ENCODE results near the gene C12orf75.
A peak's percentile ranks its signal among the peaks of the same experiment; 100 is the strongest.
"Not testable (repeated sequence)": the region's sequence is repeated elsewhere in the genome, so short reads cannot be mapped to it uniquely, and the experiment has no call there.

C12orf75 gene

DNA sequence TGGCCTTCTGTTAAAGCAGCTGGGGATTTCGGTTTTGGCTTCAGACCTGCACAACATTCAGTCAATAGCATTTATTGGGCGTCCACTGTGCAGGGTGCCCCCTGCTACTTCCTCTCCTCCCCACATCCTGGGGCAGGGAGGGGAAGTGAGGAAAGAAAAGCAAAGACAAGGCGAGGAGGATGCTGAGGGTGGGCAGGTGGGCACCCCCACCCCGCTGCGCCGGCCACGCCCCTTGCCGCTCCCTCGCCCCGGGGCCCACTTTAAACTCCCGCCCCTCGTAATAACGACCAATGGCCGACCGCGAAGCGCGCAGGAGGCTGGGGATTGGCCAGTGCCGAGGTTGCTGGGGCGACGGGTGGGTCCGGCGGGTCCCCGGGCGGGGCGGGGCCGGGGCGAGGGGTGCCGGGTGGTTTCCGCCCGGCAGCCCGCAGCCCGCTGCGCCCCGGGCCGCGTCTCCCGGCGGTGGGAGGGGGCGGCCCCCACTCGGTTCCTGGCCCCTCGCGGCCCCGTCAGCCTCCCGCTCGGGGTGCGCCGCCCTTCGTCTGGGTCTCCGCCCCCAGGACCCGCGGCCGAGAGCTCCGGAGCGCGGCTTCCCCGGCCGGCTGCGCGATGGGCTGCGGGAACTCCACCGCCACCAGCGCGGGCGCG lies at the start of gene C12orf75:
Gene C12orf75 (plus strand): TSS at position 409 of the 648 bp plus-strand sequence. CDS start 201 bp downstream, at position 610.
- peak in 1 of 2 experiments; percentile 42 for DNase-seq

DNA sequence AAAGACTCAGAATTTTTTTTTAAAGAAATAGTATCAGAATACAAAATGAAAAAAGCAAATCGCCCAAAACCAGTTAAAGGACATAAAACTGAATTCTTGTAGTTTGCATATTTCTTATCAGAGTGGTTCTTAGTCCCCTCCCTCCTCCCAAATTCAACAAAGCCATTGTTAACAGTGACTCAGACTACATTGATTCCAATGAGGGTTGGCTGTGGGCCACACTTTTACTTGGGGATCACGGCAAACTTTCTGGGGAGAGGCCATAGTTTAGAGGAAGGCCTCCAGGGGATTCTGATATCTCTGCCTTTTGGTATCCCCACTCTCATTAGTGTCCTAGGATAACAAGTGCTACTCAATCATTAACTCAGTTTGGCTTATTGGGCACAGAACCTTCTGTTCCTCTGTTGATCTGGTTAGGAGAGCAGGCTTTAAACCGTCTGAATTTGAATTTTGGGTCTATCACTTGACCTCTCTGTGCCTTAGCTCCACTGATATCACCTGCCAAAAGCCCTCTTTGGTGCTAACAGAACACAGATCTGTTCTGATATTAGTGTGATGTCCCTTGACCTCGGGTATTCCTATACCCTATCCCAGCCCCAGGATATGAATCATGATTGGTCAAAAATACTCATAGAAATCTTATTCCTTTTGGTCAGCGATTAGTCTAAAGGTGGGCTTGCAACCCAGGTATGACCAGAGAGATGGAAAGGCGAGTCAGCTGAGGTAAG lies 49.4 kb upstream of the C12orf75 start:
- DNase-seq, result no peak

DNA sequence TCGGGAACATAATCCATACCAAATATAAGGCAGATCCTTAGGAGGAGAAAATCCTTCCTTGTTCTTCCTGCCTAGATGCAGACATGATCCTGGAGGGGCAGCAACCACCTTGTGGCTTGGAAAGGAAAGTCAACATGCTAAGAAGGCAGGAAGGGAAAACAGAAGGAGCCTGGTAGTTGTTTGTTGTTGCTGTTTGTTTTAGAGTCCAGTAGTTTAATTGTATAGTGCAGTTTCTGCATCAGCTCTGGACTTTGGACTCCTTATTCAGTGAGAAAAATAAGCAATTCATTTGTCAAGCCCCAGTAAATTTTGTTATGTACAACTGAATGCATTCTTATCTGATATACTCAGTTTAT lies 48.8 kb upstream of the C12orf75 start:
- DNase-seq, result no peak

DNA sequence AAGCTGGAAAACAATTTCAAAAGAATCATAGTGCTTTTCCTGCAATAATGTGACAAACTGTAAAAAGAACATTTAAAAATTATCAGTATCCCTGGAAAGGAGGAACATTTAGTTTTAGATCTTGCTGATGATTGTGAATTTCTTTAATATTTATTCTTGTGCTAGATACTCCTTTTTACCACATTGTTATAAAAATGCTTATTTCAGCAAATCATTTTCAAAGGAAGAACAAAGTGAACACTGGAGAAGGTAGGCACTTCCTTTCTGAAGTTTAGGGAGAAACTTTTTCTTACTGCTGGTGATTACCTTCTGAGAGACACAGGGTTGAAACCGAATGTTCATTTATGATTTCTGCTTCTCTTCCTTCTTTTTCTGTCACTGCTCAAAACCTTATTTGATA lies 45.1 kb upstream of the C12orf75 start:
- no peak for DNase-seq

DNA sequence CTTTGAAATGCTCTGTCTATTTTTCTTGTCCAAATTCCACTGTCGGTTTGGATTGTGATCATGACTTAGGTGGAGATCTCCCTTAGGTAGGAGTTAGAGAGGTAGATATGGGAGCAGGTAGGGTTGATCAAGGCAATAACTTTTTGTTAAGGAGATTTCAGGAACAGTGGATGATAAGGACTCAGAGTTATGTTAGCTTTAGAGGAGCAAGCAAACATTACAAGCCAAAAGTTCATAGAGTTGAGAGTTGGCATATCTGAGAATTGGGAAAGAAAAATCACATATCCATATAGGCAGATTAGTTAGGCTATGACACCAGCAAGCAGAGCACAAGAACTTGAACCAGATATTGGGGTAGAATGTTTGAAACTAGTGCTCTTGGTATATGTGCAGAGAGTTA lies 43.1 kb upstream of the C12orf75 start:
- no peak for DNase-seq

DNA sequence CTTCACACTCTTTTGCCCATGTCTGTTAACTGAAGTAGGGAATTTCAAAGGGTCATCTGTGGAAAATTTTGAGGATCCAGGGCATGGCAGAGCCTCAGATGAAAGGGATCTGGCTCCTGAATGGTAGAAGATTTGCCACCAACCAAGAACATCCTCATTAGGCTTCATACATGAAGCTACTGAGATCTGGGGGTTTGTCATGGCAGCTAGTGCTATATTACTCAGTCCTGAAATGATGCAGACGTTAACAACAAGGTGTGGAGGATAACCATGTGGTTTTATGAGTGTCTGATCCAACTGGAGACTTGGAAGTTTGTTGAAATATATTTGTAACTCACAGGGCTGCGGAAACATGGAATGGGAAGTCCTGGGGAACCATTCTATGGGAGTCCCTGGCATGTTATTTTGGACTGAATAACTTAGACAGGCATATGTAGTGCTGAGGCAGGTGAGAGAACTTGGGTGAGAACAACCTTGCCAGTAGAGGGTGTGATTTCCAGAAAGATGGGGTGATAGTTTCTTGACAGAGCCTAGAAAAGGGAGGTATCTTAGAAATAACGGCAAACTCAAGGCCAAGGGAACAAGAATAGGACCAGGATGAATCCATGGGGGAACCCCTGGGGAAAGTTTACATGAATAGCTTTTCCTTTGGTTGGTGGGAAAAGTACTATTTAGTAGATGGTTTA lies 42.0 kb upstream of the C12orf75 start:
- no peak for DNase-seq

DNA sequence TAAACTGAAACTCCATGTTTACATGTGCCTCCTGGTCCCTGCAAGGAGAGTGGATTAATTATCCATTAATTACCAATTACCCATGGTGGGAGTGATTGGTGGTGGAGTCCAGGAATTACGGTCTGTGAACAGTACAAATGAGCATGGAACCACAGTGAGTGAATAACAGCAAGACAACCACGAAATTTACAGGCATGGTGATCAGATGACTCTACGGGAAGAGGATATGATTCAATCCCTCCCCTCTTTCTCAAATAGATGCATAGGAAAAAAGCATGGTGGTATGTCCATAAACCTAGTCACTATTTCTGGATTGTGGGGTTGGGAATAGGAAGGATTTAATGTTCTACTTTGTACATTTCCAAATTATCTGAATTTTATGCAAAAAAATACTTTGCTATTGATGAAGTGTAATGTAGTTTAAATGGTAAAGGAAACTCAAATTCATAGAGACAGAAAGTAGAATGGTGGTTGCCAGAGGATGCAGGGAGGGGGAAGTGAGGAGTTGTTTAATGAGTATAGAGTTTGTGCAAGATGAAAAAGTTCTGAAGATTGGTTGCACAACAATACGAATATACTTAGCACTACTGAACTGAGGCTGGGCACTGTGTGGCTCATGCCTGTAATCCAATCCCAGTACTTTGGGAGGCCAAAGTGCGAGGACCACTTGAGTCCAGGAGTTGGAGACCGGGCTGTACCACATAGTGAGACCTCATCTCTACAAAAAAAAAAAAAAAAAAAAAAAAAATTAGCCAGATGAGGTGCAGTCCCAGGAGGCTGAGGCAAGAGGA lies 41.2 kb upstream of the C12orf75 start:
- no peak for DNase-seq

DNA sequence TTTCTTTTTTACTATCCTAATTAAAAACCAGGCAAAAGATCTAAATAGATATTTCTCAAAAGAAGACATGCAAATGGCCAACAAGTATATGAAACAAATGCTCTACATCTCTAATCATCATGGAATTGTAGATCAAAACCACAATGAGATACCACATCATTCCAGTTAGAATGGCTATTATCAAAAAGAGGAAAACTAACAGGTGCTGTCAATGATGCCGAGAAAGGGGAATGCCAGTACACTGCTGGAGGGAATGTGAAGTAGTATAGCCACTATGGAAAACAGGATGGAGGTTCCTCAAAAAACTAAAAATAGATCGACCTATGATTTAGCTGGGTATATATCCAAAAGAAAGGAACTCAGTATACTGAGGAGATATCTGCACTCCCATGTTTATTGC lies 39.0 kb upstream of the C12orf75 start:
- DNase-seq, result no peak

DNA sequence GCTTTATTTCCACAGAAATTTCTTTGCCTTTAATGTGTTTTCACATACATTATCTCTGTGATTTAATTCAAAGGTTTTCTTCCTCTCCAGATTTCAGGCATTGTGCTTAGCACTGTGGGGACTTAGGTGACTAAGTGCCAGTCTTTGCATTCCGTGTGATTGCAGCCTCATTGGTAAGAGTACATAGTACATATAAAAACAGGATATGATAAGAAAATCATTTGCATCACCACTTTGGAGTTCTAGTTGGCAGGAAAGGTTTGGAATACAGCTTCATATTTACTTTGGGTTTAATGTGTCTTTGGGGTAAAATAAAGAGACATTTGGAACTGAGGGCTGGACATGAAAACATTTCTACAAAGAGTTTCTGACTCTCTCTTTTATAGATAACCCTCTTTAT lies 37.8 kb upstream of the C12orf75 start:
- no peak for DNase-seq

DNA sequence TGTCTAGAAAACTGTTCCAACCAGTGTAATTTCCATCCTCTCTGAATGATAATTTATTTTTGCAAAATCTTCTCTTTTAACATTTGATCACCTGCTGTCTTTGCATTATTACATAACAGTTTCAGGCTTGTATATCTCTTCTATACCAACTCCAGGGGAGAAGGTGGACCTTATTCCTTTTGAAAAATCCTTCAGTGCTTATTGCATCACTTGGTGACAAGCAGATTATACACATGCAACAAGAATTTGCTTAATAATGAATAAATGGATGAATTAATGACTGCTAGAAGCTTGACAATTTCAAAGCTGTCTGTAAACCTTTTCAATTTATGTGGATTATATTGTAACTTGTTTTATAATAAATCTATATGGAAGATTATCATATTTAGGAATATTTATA lies 37.3 kb upstream of the C12orf75 start:
- no peak for DNase-seq

DNA sequence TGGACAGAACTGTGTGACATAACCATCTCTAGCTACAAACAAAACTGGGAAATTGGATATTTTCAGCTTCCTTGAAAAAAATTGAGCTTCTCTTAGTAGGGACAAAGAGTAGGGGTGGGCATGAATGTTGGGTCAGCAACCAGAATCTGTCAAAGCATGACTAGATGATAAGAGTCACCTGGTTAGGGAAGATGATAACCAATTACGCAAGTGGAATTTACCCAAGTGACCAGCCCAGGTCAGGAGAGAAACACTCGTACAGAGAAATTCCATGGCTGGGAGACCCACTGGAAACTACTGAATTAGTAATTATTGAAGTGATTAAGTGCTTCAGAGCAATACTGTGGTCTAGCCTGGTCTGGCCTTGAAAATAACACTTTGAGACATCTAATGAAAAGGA lies 36.3 kb upstream of the C12orf75 start:
- no peak for DNase-seq

DNA sequence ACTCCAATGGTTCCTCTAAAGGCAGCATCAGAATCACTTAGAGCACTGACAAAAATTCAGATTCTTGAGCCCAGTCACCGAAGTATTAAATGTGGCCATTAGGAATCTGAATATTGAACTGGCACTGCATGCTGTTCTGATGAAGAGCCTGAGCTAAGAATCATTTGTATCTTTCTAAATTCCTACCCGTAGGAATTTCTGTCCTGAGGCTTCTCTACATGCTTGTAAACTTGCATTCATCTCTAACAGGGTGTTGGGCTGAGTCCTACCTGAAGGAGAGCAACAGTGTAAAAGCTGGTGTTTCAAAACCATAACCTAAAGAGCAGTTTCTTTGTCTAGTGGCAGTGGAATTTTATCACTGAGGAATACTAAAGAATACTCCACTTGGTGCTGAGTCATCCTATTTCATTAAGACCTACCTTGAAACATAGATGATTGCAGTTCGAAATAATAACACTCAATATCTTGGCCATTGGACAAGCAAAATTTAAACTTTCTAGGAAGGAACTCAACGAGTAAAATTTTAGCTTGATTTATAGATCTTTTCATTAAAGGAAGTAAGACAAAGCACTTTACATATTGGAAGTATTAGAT lies 35.5 kb upstream of the C12orf75 start:
- no peak for DNase-seq

DNA sequence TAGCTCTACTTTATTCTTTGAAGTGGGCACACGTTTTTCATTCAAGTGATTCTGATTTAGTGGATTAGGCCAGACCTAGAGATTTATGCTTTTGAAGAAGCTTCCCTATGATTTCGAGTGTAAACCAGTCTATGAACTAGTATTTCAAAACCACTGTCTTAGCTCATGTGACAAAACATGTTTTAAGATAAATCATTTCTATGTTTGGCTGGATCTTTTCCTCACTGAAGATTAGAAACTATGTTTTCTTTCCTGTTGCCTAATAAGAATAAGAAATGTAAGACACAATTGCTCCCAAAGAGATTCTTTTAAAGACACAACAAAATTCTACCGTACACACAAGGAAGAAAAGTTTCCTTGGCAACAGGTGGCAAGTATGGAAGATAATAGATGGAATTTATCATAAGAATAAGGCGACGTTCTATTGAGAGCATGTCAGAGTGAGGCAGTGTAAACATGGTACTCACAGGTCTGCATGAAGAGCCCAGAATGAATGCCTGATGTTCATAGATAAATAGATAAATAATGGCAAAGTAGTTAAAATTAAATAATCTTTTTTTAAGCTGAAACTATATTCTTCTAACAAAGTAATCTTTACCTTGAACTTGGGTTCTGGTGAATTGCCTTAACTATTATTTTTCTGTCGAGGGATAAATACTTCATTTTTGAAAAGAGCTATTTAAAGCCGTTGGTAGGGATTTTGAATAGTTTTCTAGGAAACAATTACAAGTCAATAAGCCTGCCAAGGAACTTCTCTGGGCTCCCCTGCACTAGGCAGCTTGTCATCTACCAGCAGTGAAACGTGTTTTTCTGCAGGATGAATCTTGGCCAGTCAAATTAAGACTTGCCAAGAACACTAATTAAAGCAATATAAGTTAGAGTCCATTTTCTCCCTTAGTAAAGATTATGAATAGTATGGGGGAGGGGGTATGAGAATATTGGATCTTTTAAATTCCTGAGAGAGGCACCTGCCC lies 34.1 kb upstream of the C12orf75 start:
- DNase-seq, result no peak

DNA sequence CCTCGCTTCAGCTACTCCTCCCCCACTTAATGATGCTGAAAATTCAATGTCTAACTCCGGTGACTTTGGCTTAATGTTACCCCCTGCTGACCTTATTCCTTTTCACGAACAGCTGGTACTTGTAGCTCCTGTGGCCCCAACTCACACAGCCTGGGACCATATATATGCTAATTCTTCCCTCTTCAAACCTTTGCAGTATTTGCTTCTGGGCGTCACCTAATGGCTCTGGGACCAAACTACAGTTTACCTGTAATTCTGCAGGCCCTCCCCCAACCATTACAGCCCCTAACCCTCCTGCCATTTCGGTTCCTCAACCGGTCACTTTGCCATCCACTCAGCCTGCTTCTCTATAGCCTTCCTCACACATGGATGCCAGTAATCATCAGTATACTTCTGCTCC lies 29.6 kb upstream of the C12orf75 start:
- DNase-seq, result no peak

DNA sequence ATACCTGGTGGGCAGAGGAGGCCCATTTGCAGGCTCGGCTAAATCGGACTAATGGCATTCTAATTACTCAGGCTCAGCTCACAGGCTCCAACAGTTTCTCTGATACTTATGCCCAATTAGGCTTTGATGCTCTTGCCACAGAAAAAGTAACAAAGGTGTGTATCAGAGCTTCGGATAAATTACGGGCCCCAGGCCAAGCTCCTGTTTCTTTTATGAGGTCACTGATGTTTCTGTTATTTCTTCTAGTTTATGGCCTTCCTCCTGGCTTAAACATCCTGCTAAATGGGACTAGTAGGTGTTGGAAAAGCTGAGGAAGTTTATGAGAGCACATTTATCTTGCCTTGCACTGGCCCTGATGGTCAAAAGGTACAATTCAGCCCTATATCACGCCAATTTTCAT lies 28.8 kb upstream of the C12orf75 start:
- DNase-seq, result no peak

DNA sequence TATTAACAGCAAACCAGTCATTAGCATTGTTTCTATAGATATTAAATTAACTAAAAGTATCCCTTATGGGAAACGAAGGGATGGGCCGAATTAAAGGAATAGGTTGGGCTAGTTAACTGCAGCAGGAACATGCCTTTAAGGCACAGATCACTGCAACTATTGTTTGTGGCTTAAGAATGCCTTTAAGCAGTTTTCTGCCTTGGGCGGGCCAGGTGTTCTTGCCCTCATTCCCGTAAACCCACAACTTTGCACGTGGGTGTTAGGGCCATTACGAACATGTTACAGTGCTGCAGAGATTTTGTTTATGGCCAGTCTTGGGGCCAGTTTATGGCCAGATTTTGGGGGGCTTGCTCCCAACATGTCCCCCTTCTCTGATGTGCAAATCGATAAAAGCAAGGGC lies 27.5 kb upstream of the C12orf75 start:
- not testable (repeated sequence) for DNase-seq

DNA sequence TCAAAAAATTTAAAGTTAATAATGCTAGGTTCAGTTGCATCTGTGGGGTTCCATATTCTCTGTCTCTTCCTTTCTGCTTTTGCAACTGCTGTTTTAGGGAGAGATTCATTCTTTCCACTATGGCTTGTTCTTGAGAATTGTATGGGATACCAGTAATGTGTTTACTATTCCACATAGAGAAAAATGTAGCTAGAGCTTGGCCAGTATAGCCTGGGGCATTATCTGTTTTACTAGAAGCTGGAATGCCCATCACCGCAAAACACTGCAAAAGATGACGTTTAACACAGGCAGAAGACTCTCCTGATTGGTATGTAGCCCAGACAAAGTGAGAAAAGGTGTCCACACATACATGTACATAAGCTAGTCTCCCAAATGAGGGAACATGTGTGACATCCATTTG lies 25.9 kb upstream of the C12orf75 start:
- not testable (repeated sequence) for DNase-seq

DNA sequence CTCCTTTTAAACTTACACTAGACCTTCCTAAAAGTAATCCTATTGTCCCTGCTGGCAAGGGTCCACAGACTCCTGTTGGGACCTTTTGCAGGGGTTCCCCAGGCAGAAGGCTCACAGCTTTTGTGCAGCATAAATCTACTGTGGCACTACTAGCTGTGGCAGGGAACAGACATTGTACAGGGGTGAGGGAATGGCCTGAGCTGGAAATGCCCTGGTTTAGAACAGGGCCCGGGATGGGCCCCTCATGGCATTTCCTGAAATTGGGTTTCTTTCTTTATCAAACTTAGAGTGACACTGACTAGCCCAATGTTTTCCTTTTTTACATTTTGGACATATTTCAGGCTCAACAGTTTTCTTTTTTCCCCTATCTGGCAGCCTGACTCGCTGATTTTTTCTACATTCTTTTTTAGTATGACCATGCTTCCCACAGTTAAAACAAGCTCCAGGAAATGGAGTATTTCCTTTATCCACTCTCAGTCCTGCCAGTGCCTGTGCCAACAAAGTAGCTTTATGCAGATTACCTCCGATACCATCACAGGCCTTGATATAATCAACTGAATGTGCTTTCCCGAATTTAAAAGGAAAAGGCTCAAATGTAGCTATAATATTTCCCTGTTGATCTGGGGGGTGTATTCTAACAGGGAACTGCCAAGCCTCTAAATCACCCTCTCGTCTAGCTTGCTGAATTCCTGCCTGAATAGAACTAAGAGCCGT lies 22.7 kb upstream of the C12orf75 start:
- DNase-seq, result not testable (repeated sequence)

DNA sequence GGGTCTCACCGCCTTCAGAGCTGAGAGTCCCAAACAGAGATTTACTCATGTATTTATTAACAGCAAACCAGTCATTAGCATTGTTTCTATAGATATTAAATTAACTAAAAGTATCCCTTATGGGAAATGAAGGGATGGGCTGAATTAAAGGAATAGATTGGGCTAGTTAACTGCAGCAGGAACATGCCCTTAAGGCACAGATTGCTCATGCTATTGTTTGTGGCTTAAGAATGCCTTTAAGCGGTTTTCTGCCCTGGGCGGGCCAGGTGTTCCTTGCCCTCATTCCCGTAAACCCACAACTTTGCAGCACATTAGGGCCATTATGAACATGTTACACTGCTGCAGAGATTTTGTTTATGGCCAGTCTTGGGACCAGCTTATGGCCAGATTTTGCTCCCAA lies 21.7 kb upstream of the C12orf75 start:
- DNase-seq, result not testable (repeated sequence)

DNA sequence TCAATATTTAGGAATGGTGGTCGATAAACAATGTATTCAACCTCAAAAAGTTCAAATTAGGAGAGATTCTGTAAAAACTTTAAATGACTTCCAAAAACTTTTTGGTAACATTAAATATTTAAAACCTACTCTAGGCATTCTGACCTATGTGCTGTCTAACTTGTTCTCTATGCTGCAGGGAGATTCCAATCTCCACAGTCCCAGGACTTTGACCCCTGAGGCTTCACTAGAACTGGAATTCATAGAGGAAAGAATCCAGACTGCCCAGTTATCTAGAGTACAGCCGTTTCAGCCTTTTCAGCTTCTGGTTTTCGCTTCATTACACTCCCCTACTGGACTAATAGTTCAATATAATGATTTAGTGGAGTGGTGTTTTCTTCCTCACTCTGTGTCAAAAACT lies 21.1 kb upstream of the C12orf75 start:
- not testable (repeated sequence) for DNase-seq

DNA sequence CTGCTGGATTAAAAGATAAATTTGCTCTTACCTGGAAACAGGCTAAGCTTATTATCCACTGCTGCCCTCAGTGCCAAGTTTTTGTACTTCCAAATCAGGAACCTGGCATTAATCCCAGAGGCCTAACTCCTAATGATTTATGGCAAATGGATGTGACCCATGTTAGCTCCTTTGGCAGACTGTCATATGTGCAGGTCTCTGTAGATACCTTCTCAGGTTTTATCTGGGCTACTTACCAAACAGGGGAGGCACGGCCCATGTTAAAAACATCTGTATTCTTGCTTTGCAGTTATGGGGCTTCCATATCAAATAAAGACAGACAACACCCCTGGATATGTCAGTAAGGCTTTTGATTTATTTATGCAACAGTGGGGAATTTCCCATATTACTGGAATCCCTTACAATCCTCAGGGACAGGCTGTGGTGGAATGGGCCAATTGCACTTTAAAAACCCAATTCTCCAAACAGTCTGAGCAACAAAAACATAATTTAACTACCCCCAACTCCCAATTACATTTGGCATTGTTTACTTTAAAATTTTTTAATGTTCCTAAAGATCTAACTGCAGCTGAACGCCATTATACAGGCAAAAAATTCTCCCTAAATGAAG lies 19.9 kb upstream of the C12orf75 start:
- not testable (repeated sequence) for DNase-seq
